GM18519 (cell line): ENCODE results near the gene TEC.
"Not testable (repeated sequence)": the region's sequence is repeated elsewhere in the genome, so short reads cannot be mapped to it uniquely, and the experiment has no call there.

Experiments
- ATAC-seq: cut with Tn5 transposase; IDR thresholded peaks from one replicate; pipeline ENCODE4 v1.9.1; 2021; ENCODE audit warnings: mild to moderate bottlenecking, moderate library complexity; ENCODE audit not compliant: unreplicated experiment, low FRiP score

Gene TEC

GRCh38 chr4:48243887-48244286 is 25.8 kb downstream of the TEC start:
- no peak for ATAC-seq

GRCh38 chr4:48243429-48243828 is 26.2 kb downstream of the TEC start:
- ATAC-seq, result no peak

- no peak for ATAC-seq
These were observed 27.0 kb downstream of the TEC start for GRCh38 chr4:48242511-48243195.

- ATAC-seq, result no peak
These were observed 27.9 kb downstream of the TEC start for GRCh38 chr4:48241731-48242130.

GRCh38 chr4:48237996-48238645 is 31.5 kb downstream of the TEC start:
- no peak for ATAC-seq

GRCh38 chr4:48235050-48235449 is 34.6 kb downstream of the TEC start:
- no peak for ATAC-seq

- ATAC-seq, result no peak
These were observed 35.1 kb downstream of the TEC start for GRCh38 chr4:48234575-48234974.

GRCh38 chr4:48228949-48229348 is 40.7 kb downstream of the TEC start:
- no peak for ATAC-seq

- no peak for ATAC-seq
These were observed 42.0 kb downstream of the TEC start for GRCh38 chr4:48227662-48228061.

- no peak for ATAC-seq
These were observed 43.4 kb downstream of the TEC start for GRCh38 chr4:48226199-48226598.

- no peak for ATAC-seq
These were observed 44.1 kb downstream of the TEC start for GRCh38 chr4:48225368-48226141.

- no peak for ATAC-seq
These were observed 45.0 kb downstream of the TEC start for GRCh38 chr4:48224606-48225005.

GRCh38 chr4:48223633-48224295 is 45.9 kb downstream of the TEC start:
- ATAC-seq, result no peak

- no peak for ATAC-seq
These were observed 47.1 kb downstream of the TEC start for GRCh38 chr4:48222491-48222890.

GRCh38 chr4:48219430-48219829 is 50.2 kb downstream of the TEC start:
- ATAC-seq, result not testable (repeated sequence)

- no peak for ATAC-seq
These were observed 53.1 kb downstream of the TEC start for GRCh38 chr4:48216563-48216962.

- ATAC-seq, result no peak
These were observed 53.7 kb downstream of the TEC start for GRCh38 chr4:48215977-48216376.

GRCh38 chr4:48212165-48212564 is 57.5 kb downstream of the TEC start:
- ATAC-seq, result peak; percentile 78

GRCh38 chr4:48210966-48211328 is 58.7 kb downstream of the TEC start:
- ATAC-seq, result no peak

- ATAC-seq, result no peak
These were observed 64.0 kb downstream of the TEC start for GRCh38 chr4:48205626-48206025.

GRCh38 chr4:48205107-48205506 is 64.5 kb downstream of the TEC start:
- no peak for ATAC-seq
